Glomerular visceral epithelial cell (primary cell): ENCODE data around the gene MAGEC3.

ENCODE experiments used
- DNase-seq: peaks from one replicate; pipeline ENCODE4 v3.0.0-alpha.2; 2016; ENCODE audit errors: extremely low spot score

Gene MAGEC3

DNA sequence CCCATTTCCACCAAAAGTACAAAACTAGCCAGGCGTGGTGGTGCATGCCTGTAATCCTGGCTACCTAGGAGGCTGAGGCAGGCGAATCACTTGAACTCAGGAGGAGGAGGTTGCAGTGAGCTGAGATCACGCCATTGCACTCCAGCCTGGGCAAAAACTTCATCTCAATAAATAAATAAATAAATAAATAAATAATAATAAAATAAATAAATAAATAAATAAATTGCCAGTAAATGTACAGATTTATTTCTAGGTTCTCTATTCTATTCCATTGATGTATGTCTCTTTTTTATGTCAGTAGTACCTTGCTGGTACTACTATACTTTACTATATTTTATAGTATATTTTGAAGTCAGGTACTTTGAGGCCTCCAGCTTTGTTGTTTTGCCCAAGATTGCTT, 109.2 kb downstream of the MAGEC3 start:
- DNase-seq: no peak
